GM18517 (cell line): ENCODE data around the gene UBA52.

ENCODE experiments used
- ATAC-seq: cut with Tn5 transposase; IDR thresholded peaks from one replicate; pipeline ENCODE4 v1.9.1; 2021; ENCODE audit warnings: mild to moderate bottlenecking, moderate library complexity; ENCODE audit not compliant: unreplicated experiment

The UBA52 gene

GRCh38 chr19:18607226-18608101 lies 35.8 kb downstream of the UBA52 start:
- no peak for ATAC-seq

DNA sequence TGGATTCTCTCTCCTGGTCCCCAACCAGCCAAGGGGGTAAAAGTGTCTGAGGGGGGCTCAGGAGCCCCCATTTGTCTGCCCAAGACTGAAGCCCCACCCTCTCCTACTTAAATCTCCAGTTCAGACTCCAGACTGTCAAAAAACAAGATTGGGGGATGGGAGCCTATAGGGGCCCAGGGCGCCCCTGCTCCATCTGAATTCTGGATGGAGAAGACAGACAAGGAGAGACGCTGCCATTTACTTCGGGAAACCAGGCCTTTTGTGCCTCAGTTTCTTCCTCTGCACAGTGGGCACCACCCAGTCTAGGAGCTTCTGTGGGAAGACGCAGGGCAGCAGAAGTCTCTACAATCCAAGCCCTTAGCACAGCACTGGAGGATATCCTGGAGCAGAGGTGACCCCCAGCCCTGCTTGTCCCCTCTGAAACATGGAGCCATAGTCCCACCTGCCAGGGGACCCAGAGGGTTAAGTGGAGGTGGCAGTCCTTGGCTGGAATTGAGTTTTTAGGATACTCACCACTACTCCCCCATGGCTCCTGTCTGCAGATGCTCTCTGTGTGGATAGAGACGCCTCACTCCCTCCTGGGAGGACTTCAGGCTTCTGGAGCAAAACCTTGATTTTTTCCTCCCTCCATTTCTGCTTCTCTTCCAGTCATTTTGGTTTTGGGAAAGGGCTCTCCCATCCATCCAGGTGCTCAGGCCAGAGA lies 36.6 kb downstream of the UBA52 start:
- no peak for ATAC-seq

DNA sequence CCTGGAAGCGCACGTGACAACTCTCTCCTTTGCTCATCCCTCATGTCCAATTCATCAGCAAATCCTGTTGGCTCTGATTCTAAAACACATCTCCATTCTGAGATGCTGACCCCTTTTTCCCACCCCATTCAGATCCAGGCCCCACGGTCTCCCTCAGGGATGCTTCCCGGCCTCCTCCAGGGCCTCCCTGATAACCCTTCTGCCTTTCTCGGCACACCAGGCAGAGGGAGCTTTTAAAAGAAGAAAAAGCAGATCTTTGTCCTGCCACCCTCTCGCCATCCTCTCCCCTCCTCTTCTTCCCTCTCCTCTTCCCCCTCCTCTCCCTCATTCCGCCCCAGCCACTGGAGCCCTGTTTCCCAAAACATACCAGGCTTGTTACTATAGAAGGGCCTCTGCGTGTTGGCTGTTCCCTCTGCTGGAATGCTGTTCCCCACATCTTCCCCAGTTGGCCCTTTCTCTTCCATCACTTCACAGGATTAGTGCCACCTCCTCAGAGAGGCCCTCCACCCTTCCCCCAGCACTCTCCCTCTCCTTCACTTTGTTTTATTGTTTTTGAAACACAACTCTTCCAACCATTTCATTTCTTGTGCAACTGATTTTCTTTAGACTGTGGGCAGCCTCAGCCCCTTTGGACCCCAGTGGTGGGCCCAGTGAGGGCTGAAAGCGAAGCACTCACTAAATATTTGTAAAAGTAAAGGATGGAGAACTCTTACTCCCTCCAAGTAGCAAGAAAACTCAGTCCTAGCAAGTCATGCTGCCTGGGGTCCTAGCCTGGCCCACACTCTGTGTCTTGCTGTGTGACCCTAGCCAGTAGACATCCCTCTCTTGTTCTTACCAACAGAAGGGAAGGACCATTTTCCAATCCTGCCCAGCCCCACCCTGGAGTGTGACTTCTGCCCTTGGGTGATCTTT lies 37.4 kb downstream of the UBA52 start:
- no peak for ATAC-seq

- no peak for ATAC-seq
Measured at GRCh38 chr19:18609717-18610051, 38.0 kb downstream of the UBA52 start.

GRCh38 chr19:18610245-18610555 lies 38.5 kb downstream of the UBA52 start:
- ATAC-seq: no peak

GRCh38 chr19:18610556-18611326 lies 39.1 kb downstream of the UBA52 start:
- ATAC-seq: no peak

DNA sequence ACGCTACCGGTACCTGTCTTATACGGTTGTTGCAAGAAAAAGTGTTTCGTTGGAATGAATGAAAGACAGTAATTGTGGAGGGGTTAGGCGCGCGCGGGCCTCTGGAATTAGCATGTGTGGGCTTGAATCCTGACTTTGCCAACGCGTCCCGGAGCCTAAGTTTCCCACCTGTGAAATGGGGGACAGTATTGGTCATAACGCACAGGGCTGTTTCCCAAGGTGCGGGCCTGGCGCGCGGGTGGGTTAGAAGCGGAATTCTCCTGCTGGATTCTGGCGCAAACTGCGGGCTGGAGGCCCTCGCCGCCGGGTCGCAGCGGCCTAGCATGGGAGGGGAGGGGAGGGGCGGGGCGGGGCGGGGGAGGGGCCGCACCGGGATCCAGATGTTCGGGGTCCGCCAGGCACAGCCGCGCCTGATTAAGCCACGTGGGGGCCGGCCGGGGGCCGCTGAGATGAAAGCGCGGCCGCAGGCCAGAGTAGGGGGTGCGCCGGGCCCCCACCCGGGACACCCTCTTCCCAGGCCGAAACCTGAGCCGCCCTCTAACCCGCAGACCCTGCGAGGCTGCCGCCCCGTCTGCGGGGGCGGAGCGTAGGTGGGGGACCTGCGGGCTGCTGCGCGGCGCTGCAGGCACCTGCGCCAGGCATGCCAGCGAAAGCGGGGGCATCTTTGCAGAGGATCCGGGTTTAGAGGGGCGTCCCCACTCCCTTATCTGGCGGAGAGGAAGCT lies 39.8 kb downstream of the UBA52 start:
- ATAC-seq: no peak

GRCh38 chr19:18612051-18612771 lies 40.6 kb downstream of the UBA52 start:
- no peak for ATAC-seq

GRCh38 chr19:18612772-18613588 lies 41.3 kb downstream of the UBA52 start, which contains the start of gene TMEM59L:
TMEM59L (plus strand) TSS chr19:18612870; CDS start chr19:18612959, 89 bp downstream.
- ATAC-seq: no peak

DNA sequence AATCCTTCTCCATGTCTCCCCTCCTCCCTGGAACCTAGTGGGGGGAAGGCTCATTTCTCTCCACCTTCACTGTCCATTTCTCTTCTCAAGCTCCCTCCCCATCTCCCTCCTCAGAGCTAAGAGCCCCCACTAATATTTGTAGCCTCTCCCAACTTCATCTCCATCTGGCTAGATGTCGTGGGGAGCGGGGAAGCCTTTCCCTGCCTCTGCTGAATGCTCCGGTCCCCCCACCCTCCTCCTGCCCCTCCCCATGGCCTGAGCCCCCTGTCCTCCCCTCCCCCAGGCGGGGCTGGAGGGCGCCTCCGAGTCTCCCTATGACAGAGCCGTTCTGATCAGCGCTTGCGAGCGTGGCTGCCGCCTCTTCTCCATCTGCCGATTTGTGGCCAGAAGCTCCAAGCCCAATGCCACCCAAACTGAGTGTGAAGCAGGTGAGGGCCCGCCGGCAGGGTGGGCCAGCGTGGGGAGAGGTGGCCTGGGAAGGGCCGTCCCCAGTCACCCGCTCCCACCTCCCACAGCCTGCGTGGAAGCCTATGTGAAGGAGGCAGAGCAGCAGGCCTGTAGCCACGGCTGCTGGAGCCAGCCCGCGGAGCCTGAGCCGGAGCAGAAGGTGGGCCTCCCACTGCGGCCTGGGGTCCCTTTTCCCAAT lies 42.1 kb downstream of the UBA52 start:
- ATAC-seq: no peak

- no peak for ATAC-seq
Measured at GRCh38 chr19:18616023-18616422, 44.4 kb downstream of the UBA52 start.

GRCh38 chr19:18617562-18617961 lies 45.9 kb downstream of the UBA52 start:
- no peak for ATAC-seq

GRCh38 chr19:18618236-18618635 lies 46.6 kb downstream of the UBA52 start:
- ATAC-seq: no peak

DNA sequence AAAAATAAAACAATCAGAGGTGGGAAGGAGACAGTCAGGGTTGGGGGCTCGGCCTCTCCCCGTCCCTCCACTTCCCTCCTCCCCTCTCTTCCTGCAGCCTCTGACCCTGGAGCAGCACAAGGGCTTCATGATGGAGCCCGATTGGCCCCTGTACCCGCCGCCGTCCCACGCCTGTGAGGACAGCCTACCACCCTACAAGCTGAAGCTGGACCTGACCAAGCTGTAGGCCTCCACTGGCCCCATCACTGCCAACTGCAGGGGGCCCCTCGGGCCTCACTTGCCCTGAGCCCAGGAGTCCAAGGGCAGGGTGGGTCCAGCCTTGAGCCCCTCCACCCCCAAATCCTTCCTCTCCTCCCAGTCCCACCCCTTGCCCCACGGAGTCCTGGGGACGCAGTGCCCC lies 48.7 kb downstream of the UBA52 start:
- ATAC-seq: no peak

DNA sequence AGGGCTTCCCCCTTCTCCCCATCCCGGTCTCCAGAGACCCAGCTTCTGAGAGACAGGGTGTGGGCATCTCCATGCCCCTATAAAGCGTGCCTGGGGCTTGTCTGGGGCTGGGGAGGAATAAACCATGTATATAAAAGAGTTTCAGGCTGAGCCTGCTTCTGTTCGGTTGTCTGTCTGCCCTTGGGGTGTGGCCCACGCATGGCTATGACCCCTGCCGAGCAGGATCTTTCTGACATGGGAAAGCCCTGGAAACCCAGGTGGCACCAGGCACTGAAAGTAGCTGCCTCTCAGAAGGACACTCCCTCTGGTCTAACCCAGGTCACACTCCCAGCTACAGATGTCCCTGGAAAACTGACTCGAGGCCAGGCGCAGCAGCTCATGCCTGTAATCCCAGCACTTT lies 49.2 kb downstream of the UBA52 start:
- ATAC-seq: no peak

- ATAC-seq: no peak
Measured at GRCh38 chr19:18626906-18627305, 55.2 kb downstream of the UBA52 start.
